ENCODE results near the gene CDH4. TPM values are rescaled to one million over a fixed set of nuclear protein-coding genes. Genes with fewer than 3 reads are reported as not detected.

CDH4 gene
- total RNA-seq, 2 donors from 2014 or later = 0.05 to 2.2 TPM

- TF ChIP-seq, protein P1, sequence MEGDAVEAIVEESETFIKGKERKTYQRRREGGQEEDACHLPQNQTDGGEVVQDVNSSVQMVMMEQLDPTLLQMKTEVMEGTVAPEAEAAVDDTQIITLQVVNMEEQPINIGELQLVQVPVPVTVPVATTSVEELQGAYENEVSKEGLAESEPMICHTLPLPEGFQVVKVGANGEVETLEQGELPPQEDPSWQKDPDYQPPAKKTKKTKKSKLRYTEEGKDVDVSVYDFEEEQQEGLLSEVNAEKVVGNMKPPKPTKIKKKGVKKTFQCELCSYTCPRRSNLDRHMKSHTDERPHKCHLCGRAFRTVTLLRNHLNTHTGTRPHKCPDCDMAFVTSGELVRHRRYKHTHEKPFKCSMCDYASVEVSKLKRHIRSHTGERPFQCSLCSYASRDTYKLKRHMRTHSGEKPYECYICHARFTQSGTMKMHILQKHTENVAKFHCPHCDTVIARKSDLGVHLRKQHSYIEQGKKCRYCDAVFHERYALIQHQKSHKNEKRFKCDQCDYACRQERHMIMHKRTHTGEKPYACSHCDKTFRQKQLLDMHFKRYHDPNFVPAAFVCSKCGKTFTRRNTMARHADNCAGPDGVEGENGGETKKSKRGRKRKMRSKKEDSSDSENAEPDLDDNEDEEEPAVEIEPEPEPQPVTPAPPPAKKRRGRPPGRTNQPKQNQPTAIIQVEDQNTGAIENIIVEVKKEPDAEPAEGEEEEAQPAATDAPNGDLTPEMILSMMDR (IDR thresholded peaks at IDR 0.05) = no peak
- TF ChIP-seq POLR2A (IDR thresholded peaks at IDR 0.05) (no peak), POLR2AphosphoS5 (IDR thresholded peaks at IDR 0.05) (no peak)
- Histone ChIP-seq H3K9me3 (no peaks in the 10 kb centered on the region), H3K4me1 (replicated peaks) (no peaks in the 10 kb centered on the region), H3K27ac (no peak overlapping the region), H3K27me3 (replicated peaks; ENCODE audit: insufficient read depth) (peaks cover 3% of the 10 kb centered on the region), H3K36me3 (no peaks in the 10 kb centered on the region), H3K4me3 (no peak overlapping the region)
- intact Hi-C loops (cut with DNase I) = no loop called here
- DNase-seq (ENCODE audit: low spot score) = no peak
- WGBS = 74% methylated on average over 24 of the region's 24 CpGs
Measured at GRCh38 chr20:61869750-61870507, 617.9 kb downstream of the CDH4 start.

GRCh38 chr20:61871160-61871559 is 619.1 kb downstream of the CDH4 start:
- Histone ChIP-seq H3K27ac (no peak overlapping the region), H3K9me3 (no peaks in the 10 kb centered on the region), H3K4me3 (no peak overlapping the region), H3K27me3 (replicated peaks; ENCODE audit: insufficient read depth) (peaks cover 4% of the 10 kb centered on the region), H3K36me3 (no peaks in the 10 kb centered on the region), H3K4me1 (replicated peaks) (no peaks in the 10 kb centered on the region)
- intact Hi-C loops (cut with DNase I) = no loop called here
- TF ChIP-seq POLR2A (IDR thresholded peaks at IDR 0.05) (no peak), POLR2AphosphoS5 (IDR thresholded peaks at IDR 0.05) (no peak)
- TF ChIP-seq, protein P1 (IDR thresholded peaks at IDR 0.05) = no peak
- 91% methylated on average over 6 of the region's 6 CpGs for WGBS
- DNase-seq (ENCODE audit: low spot score) = no peak

GRCh38 chr20:61871913-61872312 is 619.9 kb downstream of the CDH4 start:
- no peak for TF ChIP-seq POLR2A (IDR thresholded peaks at IDR 0.05)
- no peak for TF ChIP-seq POLR2AphosphoS5 (IDR thresholded peaks at IDR 0.05)
- TF ChIP-seq, protein P1 (IDR thresholded peaks at IDR 0.05) = no peak
- peaks cover 4% of the 10 kb centered on the region for H3K27me3 ChIP-seq (replicated peaks; ENCODE audit: insufficient read depth)
- H3K4me3 ChIP-seq = no peak overlapping the region
- no peaks in the 10 kb centered on the region for H3K4me1 ChIP-seq (replicated peaks)
- H3K9me3 ChIP-seq = no peaks in the 10 kb centered on the region
- no peaks in the 10 kb centered on the region for H3K36me3 ChIP-seq
- DNase-seq (ENCODE audit: low spot score) = no peak
- intact Hi-C loops (cut with DNase I) = no loop called here
- H3K27ac ChIP-seq = no peak overlapping the region
- 77% methylated on average over 8 of the region's 8 CpGs for WGBS

DNA sequence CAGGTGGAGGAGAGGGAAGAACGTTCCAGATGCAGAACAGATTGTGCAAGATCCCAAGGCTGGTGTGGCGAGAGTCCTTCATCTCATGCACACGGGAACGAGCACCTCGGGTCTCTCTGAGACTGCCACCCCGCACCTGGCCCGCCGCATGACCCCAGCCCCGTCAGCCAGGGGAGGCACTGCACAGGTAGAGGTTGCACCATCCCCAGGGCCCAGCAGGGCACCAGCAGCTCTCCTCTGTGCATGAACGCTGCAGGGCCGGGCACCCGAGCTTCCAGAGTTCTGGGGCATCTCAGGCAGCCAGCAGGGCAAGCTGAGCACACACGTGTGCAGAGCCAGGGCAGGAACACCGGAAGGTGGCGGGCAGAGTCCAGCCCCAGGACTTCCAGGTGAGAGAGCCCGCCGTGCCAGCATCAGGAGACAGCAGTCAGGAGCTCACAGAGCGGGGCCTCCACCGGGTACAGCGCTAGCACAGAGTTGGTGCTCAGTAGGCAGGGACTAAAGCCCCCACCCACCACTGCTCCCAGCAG is 620.4 kb downstream of the CDH4 start:
- H3K27me3 ChIP-seq (replicated peaks; ENCODE audit: insufficient read depth) = peaks cover 4% of the 10 kb centered on the region
- WGBS = 92% methylated on average over 17 of the region's 20 CpGs
- intact Hi-C loops (cut with DNase I) = no loop called here

More for the DNA sequence above, 620.4 kb downstream of the CDH4 start:
- no peaks in the 10 kb centered on the region for H3K9me3 ChIP-seq
- no peaks in the 10 kb centered on the region for H3K4me1 ChIP-seq (replicated peaks)
- H3K4me3 ChIP-seq = no peak overlapping the region
- TF ChIP-seq, protein P1 (IDR thresholded peaks at IDR 0.05) = no peak
- TF ChIP-seq POLR2A (IDR thresholded peaks at IDR 0.05) = no peak
- TF ChIP-seq POLR2AphosphoS5 (IDR thresholded peaks at IDR 0.05) = no peak
- no peaks in the 10 kb centered on the region for H3K36me3 ChIP-seq
- no peak for DNase-seq (ENCODE audit: low spot score)
- H3K27ac ChIP-seq = no peak overlapping the region

All from prostate gland (tissue), 2 donors.